HEK293 (cell line): ENCODE measurements around the gene F5.

Source experiments
- KLF10 ChIP-seq: fragments of 450-650 bp; IDR thresholded peaks from 2 replicates; pipeline ENCODE4 v1.5.1; 2018; ENCODE audit warnings: missing biosample characterization, mild to moderate bottlenecking, missing genetic modification characterization
- KLF9 ChIP-seq: fragments of 450-650 bp; formaldehyde crosslinking; IDR thresholded peaks from 2 replicates; pipeline ENCODE4 v1.5.1; 2016; ENCODE audit warnings: missing biosample characterization, missing genetic modification characterization, low read depth
- OVOL3 ChIP-seq: fragments of 450-650 bp; formaldehyde crosslinking; IDR thresholded peaks from 2 replicates; pipeline ENCODE4 v1.5.1; 2016; ENCODE audit warnings: missing biosample characterization, missing genetic modification characterization
- PRDM1 ChIP-seq: fragments of 450-650 bp; formaldehyde crosslinking; IDR thresholded peaks from 2 replicates; pipeline ENCODE4; 2016; ENCODE audit warnings: missing biosample characterization, missing genetic modification characterization
- REST ChIP-seq: fragments of 450-650 bp; formaldehyde crosslinking; IDR thresholded peaks from 2 replicates; pipeline ENCODE4 v1.5.1; 2016; ENCODE audit warnings: missing biosample characterization, missing genetic modification characterization
- SCRT1 ChIP-seq: fragments of 450-650 bp; formaldehyde crosslinking; IDR thresholded peaks from 2 replicates; pipeline ENCODE4 v1.5.1; 2016; ENCODE audit warnings: missing biosample characterization, missing genetic modification characterization, borderline replicate concordance
- WT1 ChIP-seq: fragments of 450-650 bp; formaldehyde crosslinking; IDR thresholded peaks from 2 replicates; pipeline ENCODE4 v1.5.1; 2016; ENCODE audit warnings: missing biosample characterization, missing genetic modification characterization
- YY2 ChIP-seq: fragments of 450-650 bp; formaldehyde crosslinking; IDR thresholded peaks from 2 replicates; pipeline ENCODE4 v1.5.1; 2016; ENCODE audit warnings: missing biosample characterization, missing genetic modification characterization
- ZBTB1 ChIP-seq: fragments of 450-650 bp; formaldehyde crosslinking; IDR thresholded peaks from 2 replicates; pipeline ENCODE4 v1.5.1; 2016; ENCODE audit warnings: missing biosample characterization, missing genetic modification characterization
- ZFHX2 ChIP-seq: fragments of 450-650 bp; formaldehyde crosslinking; conservative IDR thresholded peaks from 2 replicates; pipeline ENCODE4 v1.5.1; 2016; ENCODE audit warnings: missing biosample characterization, missing genetic modification characterization
- ZFP69B ChIP-seq: fragments of 450-650 bp; formaldehyde crosslinking; IDR thresholded peaks from 2 replicates; pipeline ENCODE4 v1.5.1; 2016; ENCODE audit warnings: missing biosample characterization, missing genetic modification characterization
- ZNF121 ChIP-seq: fragments of 450-650 bp; formaldehyde crosslinking; IDR thresholded peaks from 2 replicates; pipeline ENCODE4 v1.5.1; 2016; ENCODE audit warnings: missing biosample characterization, missing genetic modification characterization
- ZNF146 ChIP-seq: fragments of 450-650 bp; formaldehyde crosslinking; IDR thresholded peaks from 2 replicates; pipeline ENCODE4 v1.5.1; 2016; ENCODE audit warnings: missing biosample characterization, missing genetic modification characterization
- ZNF324 ChIP-seq: fragments of 450-650 bp; formaldehyde crosslinking; IDR thresholded peaks from 2 replicates; pipeline ENCODE4 v1.5.1; 2016; ENCODE audit warnings: missing biosample characterization, missing genetic modification characterization
- ZNF394 ChIP-seq: fragments of 450-650 bp; formaldehyde crosslinking; IDR thresholded peaks from 2 replicates; pipeline ENCODE4 v1.5.1; 2016; ENCODE audit warnings: missing biosample characterization, missing genetic modification characterization, mild to moderate bottlenecking, moderate library complexity, borderline replicate concordance
- ZNF423 ChIP-seq: fragments of 450-650 bp; formaldehyde crosslinking; IDR thresholded peaks from 2 replicates; pipeline ENCODE4 v1.5.1; 2016; ENCODE audit warnings: missing biosample characterization, missing genetic modification characterization
- ZNF510 ChIP-seq: fragments of 450-650 bp; formaldehyde crosslinking; IDR thresholded peaks from 2 replicates; pipeline ENCODE4 v1.5.1; 2018; ENCODE audit warnings: mild to moderate bottlenecking, missing genetic modification characterization, missing biosample characterization; ENCODE audit not compliant: insufficient replicate concordance
- ZNF596 ChIP-seq: fragments of 450-650 bp; IDR thresholded peaks from 2 replicates; pipeline ENCODE4 v1.5.0; 2018; ENCODE audit warnings: missing biosample characterization, mild to moderate bottlenecking, missing genetic modification characterization, moderate library complexity
- ZNF626 ChIP-seq: fragments of 450-650 bp; sonication (Bioruptor Pico); formaldehyde crosslinking; IDR thresholded peaks from 2 replicates; pipeline ENCODE4 v1.5.1; 2018; ENCODE audit warnings: missing biosample characterization, missing genetic modification characterization, inconsistent platforms
- ZNF670 ChIP-seq: fragments of 450-650 bp; formaldehyde crosslinking; IDR thresholded peaks from 2 replicates; pipeline ENCODE4 v1.5.1; 2016; ENCODE audit warnings: missing biosample characterization, missing genetic modification characterization, low read depth
- ZXDB ChIP-seq: fragments of 450-650 bp; formaldehyde crosslinking; IDR thresholded peaks from 2 replicates; pipeline ENCODE4 v1.5.1; 2016; ENCODE audit warnings: missing biosample characterization, missing genetic modification characterization
- TF ChIP-seq, protein P1 (sequence below): fragments of 450-650 bp; formaldehyde crosslinking; IDR thresholded peaks from 2 replicates; pipeline ENCODE4 v1.5.1; 2016; ENCODE audit warnings: missing biosample characterization, missing genetic modification characterization
- TF ChIP-seq, protein P2 (sequence below): fragments of 450-650 bp; formaldehyde crosslinking; IDR thresholded peaks from 2 replicates; pipeline ENCODE4 v1.5.1; 2016; ENCODE audit warnings: missing biosample characterization, missing genetic modification characterization
- TF ChIP-seq, protein P3 (sequence below): fragments of 450-650 bp; formaldehyde crosslinking; conservative IDR thresholded peaks from 2 replicates; pipeline ENCODE4 v1.5.1; 2016; ENCODE audit warnings: low read depth, missing biosample characterization, missing genetic modification characterization

The F5 gene

DNA sequence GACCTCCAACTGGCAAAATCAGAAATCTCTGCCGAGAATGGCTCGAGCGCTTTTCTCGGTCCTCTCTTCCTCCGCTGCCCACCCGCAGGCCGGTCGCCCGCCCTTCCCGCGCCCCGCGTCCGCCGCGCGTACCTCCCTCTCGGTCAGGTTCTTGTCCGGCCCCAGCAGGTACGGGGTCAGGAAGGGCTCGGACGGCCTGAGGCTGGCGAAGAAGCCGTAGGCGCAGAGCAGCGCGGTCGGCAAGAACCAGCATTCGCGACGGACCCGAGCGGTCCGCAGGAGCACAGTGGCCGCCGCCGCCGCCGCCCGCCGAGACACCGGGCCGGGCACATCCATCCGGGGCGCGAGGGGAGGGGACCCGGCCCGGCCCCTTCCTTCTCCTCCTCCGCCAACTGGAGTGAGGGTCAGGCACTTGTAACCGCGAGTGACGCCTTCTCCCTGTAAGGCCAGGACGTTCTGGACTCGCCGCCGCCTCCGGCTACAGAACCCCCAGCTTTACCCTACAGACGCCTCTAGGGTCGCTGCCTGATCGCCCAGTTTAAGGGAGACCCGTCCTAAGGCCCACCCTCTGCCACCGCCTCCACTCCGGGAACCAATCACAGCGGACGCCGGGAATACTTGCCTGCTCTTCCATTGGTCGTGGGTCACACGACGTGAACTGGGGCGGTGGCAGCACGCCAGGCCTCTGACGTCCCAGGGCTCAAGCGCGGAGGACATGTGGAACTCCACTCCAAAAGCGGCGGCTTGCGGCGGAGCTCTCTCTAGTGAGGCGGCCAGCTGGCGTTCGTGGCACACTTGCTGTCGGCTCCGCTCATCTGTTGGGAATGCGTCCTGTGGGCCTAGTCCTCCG is 100.6 kb downstream of the F5 start, which contains the start of gene SLC19A2 (continued):
- TF ChIP-seq KLF9: peak; percentile 17; the same call in 1 of the 2 replicates
- TF ChIP-seq ZNF121 (tag by site-specific recombination): 0 out of 2 replicates have a peak, but pooled peaks have one; percentile 9
- TF ChIP-seq REST: no peak
- peak; percentile 64 for TF ChIP-seq ZFHX2 (tag by site-specific recombination)
- 0 out of 2 replicates have a peak, but pooled peaks have one; percentile 31 for TF ChIP-seq SCRT1 (tag by site-specific recombination)
- peak; percentile 66; the same call in 1 of the 2 replicates for TF ChIP-seq ZXDB
- peak; percentile 14; the same call in 1 of the 2 replicates for TF ChIP-seq ZNF146
- no peak for TF ChIP-seq ZNF423 (tag by site-specific recombination)
- TF ChIP-seq, protein P1, sequence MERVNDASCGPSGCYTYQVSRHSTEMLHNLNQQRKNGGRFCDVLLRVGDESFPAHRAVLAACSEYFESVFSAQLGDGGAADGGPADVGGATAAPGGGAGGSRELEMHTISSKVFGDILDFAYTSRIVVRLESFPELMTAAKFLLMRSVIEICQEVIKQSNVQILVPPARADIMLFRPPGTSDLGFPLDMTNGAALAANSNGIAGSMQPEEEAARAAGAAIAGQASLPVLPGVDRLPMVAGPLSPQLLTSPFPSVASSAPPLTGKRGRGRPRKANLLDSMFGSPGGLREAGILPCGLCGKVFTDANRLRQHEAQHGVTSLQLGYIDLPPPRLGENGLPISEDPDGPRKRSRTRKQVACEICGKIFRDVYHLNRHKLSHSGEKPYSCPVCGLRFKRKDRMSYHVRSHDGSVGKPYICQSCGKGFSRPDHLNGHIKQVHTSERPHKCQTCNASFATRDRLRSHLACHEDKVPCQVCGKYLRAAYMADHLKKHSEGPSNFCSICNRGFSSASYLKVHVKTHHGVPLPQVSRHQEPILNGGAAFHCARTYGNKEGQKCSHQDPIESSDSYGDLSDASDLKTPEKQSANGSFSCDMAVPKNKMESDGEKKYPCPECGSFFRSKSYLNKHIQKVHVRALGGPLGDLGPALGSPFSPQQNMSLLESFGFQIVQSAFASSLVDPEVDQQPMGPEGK (tag by site-specific recombination): peak; percentile 69
- no peak for TF ChIP-seq ZNF670 (tag by site-specific recombination)
- peak; percentile 82 for TF ChIP-seq ZNF324
- peak; percentile 35; the same call in 1 of the 2 replicates for TF ChIP-seq ZNF394 (tag by site-specific recombination)
- no peak for TF ChIP-seq ZNF510 (tag by site-specific recombination)
- TF ChIP-seq ZNF596 (tag by site-specific recombination): peak; percentile 94
- no peak for TF ChIP-seq ZNF626
- peak; percentile 76 for TF ChIP-seq ZFP69B (tag by site-specific recombination)
- no peak for TF ChIP-seq ZBTB1 (tag by site-specific recombination)
- TF ChIP-seq WT1 (tag by site-specific recombination): peak; percentile 32; the same call in 1 of the 2 replicates
- TF ChIP-seq, protein P2, sequence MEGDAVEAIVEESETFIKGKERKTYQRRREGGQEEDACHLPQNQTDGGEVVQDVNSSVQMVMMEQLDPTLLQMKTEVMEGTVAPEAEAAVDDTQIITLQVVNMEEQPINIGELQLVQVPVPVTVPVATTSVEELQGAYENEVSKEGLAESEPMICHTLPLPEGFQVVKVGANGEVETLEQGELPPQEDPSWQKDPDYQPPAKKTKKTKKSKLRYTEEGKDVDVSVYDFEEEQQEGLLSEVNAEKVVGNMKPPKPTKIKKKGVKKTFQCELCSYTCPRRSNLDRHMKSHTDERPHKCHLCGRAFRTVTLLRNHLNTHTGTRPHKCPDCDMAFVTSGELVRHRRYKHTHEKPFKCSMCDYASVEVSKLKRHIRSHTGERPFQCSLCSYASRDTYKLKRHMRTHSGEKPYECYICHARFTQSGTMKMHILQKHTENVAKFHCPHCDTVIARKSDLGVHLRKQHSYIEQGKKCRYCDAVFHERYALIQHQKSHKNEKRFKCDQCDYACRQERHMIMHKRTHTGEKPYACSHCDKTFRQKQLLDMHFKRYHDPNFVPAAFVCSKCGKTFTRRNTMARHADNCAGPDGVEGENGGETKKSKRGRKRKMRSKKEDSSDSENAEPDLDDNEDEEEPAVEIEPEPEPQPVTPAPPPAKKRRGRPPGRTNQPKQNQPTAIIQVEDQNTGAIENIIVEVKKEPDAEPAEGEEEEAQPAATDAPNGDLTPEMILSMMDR (tag by site-specific recombination): peak; percentile 63
- TF ChIP-seq PRDM1 (tag by site-specific recombination): no peak
- no peak for TF ChIP-seq YY2 (tag by site-specific recombination)
- peak; percentile 55 for TF ChIP-seq KLF10
- TF ChIP-seq, protein P3, sequence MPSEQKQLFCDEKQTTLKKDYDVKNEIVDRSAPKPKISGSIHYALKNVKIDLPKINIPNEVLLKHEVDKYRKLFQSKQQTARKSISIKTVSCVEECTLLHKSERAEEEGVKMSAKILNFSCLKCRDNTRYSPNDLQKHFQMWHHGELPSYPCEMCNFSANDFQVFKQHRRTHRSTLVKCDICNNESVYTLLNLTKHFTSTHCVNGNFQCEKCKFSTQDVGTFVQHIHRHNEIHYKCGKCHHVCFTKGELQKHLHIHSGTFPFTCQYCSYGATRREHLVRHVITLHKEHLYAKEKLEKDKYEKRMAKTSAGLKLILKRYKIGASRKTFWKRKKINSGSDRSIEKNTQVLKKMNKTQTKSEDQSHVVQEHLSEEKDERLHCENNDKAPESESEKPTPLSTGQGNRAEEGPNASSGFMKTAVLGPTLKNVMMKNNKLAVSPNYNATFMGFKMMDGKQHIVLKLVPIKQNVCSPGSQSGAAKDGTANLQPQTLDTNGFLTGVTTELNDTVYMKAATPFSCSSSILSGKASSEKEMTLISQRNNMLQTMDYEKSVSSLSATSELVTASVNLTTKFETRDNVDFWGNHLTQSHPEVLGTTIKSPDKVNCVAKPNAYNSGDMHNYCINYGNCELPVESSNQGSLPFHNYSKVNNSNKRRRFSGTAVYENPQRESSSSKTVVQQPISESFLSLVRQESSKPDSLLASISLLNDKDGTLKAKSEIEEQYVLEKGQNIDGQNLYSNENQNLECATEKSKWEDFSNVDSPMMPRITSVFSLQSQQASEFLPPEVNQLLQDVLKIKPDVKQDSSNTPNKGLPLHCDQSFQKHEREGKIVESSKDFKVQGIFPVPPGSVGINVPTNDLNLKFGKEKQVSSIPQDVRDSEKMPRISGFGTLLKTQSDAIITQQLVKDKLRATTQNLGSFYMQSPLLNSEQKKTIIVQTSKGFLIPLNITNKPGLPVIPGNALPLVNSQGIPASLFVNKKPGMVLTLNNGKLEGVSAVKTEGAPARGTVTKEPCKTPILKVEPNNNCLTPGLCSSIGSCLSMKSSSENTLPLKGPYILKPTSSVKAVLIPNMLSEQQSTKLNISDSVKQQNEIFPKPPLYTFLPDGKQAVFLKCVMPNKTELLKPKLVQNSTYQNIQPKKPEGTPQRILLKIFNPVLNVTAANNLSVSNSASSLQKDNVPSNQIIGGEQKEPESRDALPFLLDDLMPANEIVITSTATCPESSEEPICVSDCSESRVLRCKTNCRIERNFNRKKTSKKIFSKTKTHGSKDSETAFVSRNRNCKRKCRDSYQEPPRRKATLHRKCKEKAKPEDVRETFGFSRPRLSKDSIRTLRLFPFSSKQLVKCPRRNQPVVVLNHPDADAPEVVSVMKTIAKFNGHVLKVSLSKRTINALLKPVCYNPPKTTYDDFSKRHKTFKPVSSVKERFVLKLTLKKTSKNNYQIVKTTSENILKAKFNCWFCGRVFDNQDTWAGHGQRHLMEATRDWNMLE (tag by site-specific recombination): 0 out of 2 replicates have a peak, but pooled peaks have one; percentile 36
- no peak for TF ChIP-seq OVOL3 (tag by site-specific recombination)
